22Rv1 (cell line): ENCODE data around the gene ZFP1.
"Not testable (repeated sequence)": the region's sequence is repeated elsewhere in the genome, so short reads cannot be mapped to it uniquely, and the experiment has no call there.

Experiments
- ZFX ChIP-seq: fragments of 450-650 bp; IDR thresholded peaks from 2 replicates; pipeline ENCODE4 v1.6.1; 2017; ENCODE audit warnings: antibody characterized with exemption, borderline replicate concordance
- TF ChIP-seq, protein P1 (sequence below): fragments of 450-650 bp; IDR thresholded peaks from 2 replicates; pipeline ENCODE4 v1.5.1; 2017; ENCODE audit warnings: mild to moderate bottlenecking

DNA sequence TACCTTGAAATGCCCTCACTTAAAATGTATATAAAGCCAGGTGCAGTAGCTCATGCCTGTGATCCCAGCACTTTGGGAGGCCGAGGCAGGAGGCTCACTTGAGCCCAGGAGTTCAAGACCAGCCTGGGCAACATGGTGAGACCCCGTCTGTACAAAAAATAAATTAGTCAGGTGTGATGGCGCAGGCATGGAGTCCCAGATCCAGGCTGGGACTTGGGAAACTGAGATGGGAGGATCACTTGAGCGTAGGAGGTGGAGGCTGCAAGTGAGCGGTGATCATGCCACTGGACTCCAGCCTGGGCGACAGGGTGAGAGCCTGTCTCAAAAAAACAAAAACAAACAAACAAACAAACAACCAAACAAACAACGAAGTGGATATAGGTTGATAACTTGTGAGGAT is 61.2 kb downstream of the ZFP1 start:
- TF ChIP-seq, protein P1, sequence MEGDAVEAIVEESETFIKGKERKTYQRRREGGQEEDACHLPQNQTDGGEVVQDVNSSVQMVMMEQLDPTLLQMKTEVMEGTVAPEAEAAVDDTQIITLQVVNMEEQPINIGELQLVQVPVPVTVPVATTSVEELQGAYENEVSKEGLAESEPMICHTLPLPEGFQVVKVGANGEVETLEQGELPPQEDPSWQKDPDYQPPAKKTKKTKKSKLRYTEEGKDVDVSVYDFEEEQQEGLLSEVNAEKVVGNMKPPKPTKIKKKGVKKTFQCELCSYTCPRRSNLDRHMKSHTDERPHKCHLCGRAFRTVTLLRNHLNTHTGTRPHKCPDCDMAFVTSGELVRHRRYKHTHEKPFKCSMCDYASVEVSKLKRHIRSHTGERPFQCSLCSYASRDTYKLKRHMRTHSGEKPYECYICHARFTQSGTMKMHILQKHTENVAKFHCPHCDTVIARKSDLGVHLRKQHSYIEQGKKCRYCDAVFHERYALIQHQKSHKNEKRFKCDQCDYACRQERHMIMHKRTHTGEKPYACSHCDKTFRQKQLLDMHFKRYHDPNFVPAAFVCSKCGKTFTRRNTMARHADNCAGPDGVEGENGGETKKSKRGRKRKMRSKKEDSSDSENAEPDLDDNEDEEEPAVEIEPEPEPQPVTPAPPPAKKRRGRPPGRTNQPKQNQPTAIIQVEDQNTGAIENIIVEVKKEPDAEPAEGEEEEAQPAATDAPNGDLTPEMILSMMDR = not testable (repeated sequence)
- not testable (repeated sequence) for TF ChIP-seq ZFX
